Esophagus muscularis mucosa (tissue), 4 donors: ENCODE measurements around the gene LCK. TPM values are rescaled to one million over a fixed set of nuclear protein-coding genes. Genes with fewer than 3 reads are reported as not detected.

Source experiments
- DNase-seq: peaks from one replicate; pipeline ENCODE4 v3.0.0-alpha.2; 2017; ENCODE audit errors: extremely low spot score
- H3K27ac ChIP-seq, 4 donors: fragments of 200-600 bp; sonication (generic); replicated peaks in 1 of 4; 1 replicate in 3 of 4; 2 replicates in 1 of 4; pipeline ENCODE4 v1.5.1; 2016 to 2019; ENCODE audit warnings: mild to moderate bottlenecking in 1 of 4
- H3K27me3 ChIP-seq, 4 donors: fragments of 200-600 bp; sonication (generic); one replicate each; pipeline versions ENCODE4 v1.5.1 to v1.6.0; 2016 to 2019
- H3K36me3 ChIP-seq, 4 donors: fragments of 200-600 bp; sonication (generic); one replicate each; pipeline ENCODE4 v1.5.1; 2016 to 2019
- H3K4me1 ChIP-seq, 4 donors: fragments of 200-600 bp; sonication (generic); one replicate each; pipeline ENCODE4 v1.5.1; 2016 to 2019
- H3K4me3 ChIP-seq, 4 donors: fragments of 200-600 bp; sonication (generic); 1 replicate in 2 of 4; 2 replicates in 2 of 4; pipeline ENCODE4 v1.5.1; 2016 to 2019; ENCODE audit warnings: mild to moderate bottlenecking in 4 of 4, moderate library complexity in 1 of 4
- H3K9me3 ChIP-seq, 4 donors: fragments of 200-600 bp; sonication (generic); 1 replicate in 3 of 4; 2 replicates in 1 of 4; pipeline ENCODE4 v1.5.1; 2016 to 2019
- EP300 ChIP-seq: sonication (generic); formaldehyde crosslinking; IDR thresholded peaks from one replicate; pipeline ENCODE4 v1.6.1; 2017; ENCODE audit warnings: antibody characterized with exemption
- POLR2A ChIP-seq: fragments of 450-650 bp; IDR thresholded peaks from one replicate; pipeline ENCODE4 v1.6.1; 2017; ENCODE audit warnings: antibody characterized with exemption, moderate library complexity, mild to moderate bottlenecking, low read depth
- POLR2AphosphoS5 ChIP-seq, 2 donors: sonication (generic); formaldehyde crosslinking; IDR thresholded peaks; one replicate each; pipeline ENCODE4 v1.6.1; 2017; ENCODE audit warnings: antibody characterized with exemption in 2 of 2
- whole genome bisulfite sequencing: methylation state at CpG from one replicate; pipeline ENCODE4 v1.1.5; 2018; 5-methylcytosine and 5-hydroxymethylcytosine counted together
- intact Hi-C: fragments of 100-400 bp; cut with DNase I; formaldehyde crosslinking; loops from one replicate; pipeline ENCODE4 v1.15.1; 2023
- total RNA-seq, 4 donors: library from RNA; depleted of rRNA; stranded (reverse); fragments of >200 nt; gene quantifications; one replicate each; pipeline versions ENCODE4 v1.1.0 to v1.2.1, GENCODE V29; 2016
- TF ChIP-seq, protein P1 (sequence below), 3 experiments: fragments of 200-600 bp in 2 of 3; fragments of 450-650 bp in 1 of 3; sonication (generic) in 2 of 3; IDR thresholded peaks; one replicate each; pipeline ENCODE4 v1.5.1; 2017 to 2019; ENCODE audit warnings: antibody characterized with exemption in 3 of 3, mild to moderate bottlenecking in 2 of 3, moderate library complexity in 1 of 3

The LCK gene
- total RNA-seq, 4 donors from 2014 or later = 0.42 to 2.8 (median 1.1) TPM

DNA sequence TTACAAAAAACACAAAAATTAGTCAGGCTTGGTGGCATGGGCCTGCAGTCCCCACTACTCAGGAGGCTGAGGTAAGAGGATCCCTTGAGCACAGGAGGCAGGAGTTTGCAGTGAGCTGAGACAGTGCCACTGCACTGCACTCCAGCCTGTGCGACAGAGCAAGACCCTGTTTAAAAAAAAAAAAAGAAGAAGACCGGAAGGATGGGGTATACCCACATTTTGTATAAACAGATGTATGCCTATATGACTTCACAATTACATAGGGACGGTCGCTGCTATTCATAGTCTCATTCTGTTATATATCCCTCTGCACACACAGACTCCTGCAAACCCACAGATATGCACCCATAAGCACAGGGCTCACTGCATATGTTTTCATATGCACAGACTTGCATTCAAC, 12.7 kb downstream of the LCK start:
- Histone ChIP-seq H3K36me3 (no peaks in the 10 kb centered on the region), H3K4me3 (no peak overlapping the region), H3K4me1 (no peaks in the 10 kb centered on the region), H3K27me3 (peaks cover 0 to 6% (median 0%) of the 10 kb centered on the region in 4 donors), H3K27ac (no peak overlapping the region), H3K9me3 (no peaks in the 10 kb centered on the region)
- WGBS = 93% methylated on average over 4 of the region's 4 CpGs
- intact Hi-C loops = no loop called here
- TF ChIP-seq POLR2AphosphoS5 (IDR thresholded peaks at IDR 0.05) (no peak), POLR2A (no peak), EP300 (no peak)
- TF ChIP-seq, protein P1, sequence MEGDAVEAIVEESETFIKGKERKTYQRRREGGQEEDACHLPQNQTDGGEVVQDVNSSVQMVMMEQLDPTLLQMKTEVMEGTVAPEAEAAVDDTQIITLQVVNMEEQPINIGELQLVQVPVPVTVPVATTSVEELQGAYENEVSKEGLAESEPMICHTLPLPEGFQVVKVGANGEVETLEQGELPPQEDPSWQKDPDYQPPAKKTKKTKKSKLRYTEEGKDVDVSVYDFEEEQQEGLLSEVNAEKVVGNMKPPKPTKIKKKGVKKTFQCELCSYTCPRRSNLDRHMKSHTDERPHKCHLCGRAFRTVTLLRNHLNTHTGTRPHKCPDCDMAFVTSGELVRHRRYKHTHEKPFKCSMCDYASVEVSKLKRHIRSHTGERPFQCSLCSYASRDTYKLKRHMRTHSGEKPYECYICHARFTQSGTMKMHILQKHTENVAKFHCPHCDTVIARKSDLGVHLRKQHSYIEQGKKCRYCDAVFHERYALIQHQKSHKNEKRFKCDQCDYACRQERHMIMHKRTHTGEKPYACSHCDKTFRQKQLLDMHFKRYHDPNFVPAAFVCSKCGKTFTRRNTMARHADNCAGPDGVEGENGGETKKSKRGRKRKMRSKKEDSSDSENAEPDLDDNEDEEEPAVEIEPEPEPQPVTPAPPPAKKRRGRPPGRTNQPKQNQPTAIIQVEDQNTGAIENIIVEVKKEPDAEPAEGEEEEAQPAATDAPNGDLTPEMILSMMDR (IDR thresholded peaks at IDR 0.05) = no peak
- no peak for DNase-seq

DNA sequence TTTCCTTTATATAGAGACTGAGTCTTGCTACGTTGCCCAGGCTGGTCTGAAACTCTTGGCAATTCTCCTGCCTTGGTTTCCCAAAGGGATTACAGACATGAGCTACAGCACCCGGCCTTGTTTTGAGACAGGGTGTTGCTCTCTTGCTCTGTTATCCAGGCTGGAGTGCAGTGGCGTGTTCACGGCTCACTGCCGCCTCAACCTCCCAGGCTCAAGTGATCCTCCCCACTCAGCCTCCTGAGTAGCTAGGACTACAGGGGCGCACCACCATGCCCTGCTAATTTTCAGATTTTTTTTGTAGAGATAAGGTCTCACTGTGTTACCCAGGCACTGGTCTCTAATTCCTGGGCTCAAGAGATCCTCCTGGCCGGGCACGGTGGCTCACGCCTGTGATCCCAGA, 14.8 kb downstream of the LCK start:
- Histone ChIP-seq H3K4me1 (no peaks in the 10 kb centered on the region), H3K36me3 (no peaks in the 10 kb centered on the region), H3K4me3 (no peak overlapping the region), H3K27me3 (no peaks in the 10 kb centered on the region), H3K27ac (no peak overlapping the region), H3K9me3 (no peaks in the 10 kb centered on the region)
- intact Hi-C loops = no loop called here
- no peak for TF ChIP-seq POLR2AphosphoS5 (IDR thresholded peaks at IDR 0.05)
- TF ChIP-seq, protein P1 (IDR thresholded peaks at IDR 0.05) = no peak
- TF ChIP-seq POLR2A = no peak
- TF ChIP-seq EP300 = no peak
- no peak for DNase-seq
- WGBS = 94% methylated on average over 5 of the region's 9 CpGs

DNA sequence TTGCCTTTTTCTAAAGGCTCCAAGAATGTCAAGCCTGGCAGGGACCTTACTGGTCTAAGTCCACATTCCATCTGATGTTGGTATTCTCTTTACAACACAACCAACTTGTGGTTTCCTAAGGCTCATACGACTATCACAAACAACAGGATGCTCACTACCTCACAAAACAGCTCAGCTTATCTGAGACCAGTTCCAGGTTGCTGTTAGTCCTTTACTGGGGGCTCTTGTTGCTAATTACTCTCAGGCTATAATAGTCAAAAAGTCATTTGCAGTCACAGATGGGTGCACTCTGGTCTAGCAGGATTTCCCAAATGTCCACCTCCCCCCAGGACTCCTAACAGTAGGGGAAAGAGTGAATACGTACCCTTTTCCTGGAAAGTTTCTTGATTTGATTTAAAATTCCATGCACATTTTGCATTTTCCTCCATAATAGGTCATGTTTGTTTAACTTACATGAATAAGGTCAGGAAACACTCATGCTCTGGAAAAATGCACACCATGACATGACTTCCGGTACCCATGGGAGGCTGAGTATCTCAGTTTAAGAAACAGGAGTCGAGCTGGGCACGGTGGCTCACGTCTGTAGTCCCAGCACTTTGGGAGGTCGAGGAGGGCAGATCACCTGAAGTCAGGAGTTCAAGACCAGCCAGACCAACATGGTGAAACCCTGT, 16.0 kb downstream of the LCK start:
- intact Hi-C loops = no loop called here
- no peak for DNase-seq
- Histone ChIP-seq H3K4me3 (no peak overlapping the region), H3K27ac (no peak overlapping the region), H3K36me3 (no peaks in the 10 kb centered on the region), H3K27me3 (peaks cover 0 to 6% (median 0%) of the 10 kb centered on the region in 4 donors), H3K4me1 (no peaks in the 10 kb centered on the region), H3K9me3 (no peaks in the 10 kb centered on the region)
- TF ChIP-seq POLR2A = no peak
- TF ChIP-seq EP300 = no peak
- TF ChIP-seq POLR2AphosphoS5 (IDR thresholded peaks at IDR 0.05) = no peak
- TF ChIP-seq, protein P1 (IDR thresholded peaks at IDR 0.05) = no peak
- WGBS = 72% methylated on average over 7 of the region's 7 CpGs

DNA sequence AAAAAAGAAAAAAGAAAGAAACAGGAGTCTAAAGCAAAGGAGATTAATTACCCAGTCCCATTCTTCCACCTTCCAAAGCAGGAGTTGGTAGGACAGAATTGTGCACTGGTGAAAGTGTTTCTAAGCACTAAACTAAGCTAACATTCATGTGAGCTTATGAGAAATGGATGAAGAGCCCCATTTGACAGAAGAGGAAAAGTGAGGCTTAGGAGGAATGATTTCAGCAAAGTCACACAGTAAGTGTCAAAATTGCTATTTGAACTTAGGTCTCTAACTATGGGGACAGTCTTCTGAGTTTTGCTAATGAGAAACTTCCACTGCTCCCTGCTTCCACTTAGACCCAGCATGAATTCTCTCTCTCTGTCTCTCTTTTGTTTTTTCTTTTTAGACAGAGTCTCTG, 18.7 kb downstream of the LCK start:
- Histone ChIP-seq H3K9me3 (no peaks in the 10 kb centered on the region), H3K4me3 (no peak overlapping the region), H3K27ac (no peak overlapping the region), H3K36me3 (no peaks in the 10 kb centered on the region), H3K4me1 (no peaks in the 10 kb centered on the region), H3K27me3 (peaks cover 0 to 32% (median 2%) of the 10 kb centered on the region in 4 donors)
- TF ChIP-seq, protein P1 (IDR thresholded peaks at IDR 0.05) = no peak
- TF ChIP-seq EP300 = no peak
- no peak for TF ChIP-seq POLR2A
- no peak for TF ChIP-seq POLR2AphosphoS5 (IDR thresholded peaks at IDR 0.05)
- no peak for DNase-seq
- intact Hi-C loops = no loop called here
